Astrocyte of the hippocampus (primary cell): Measurements from ENCODE around the gene ODAD3.
"Not testable (repeated sequence)": the region's sequence is repeated elsewhere in the genome, so short reads cannot be mapped to it uniquely, and the experiment has no call there.

ENCODE experiments used
- DNase-seq: peaks from one replicate; pipeline ENCODE4 v3.0.0; 2011; ENCODE audit warnings: low read depth, low spot score

ODAD3 gene

GRCh38 chr19:11435057-11435832 is at the start of gene ODAD3, which contains the start of gene PRKCSH:
TSS of gene ODAD3 (minus strand) at chr19:11435121. CDS start at chr19:11435016, 105 bp downstream.
TSS of gene PRKCSH (plus strand) at chr19:11435635. CDS start at chr19:11436118, 483 bp downstream.
- DNase-seq, result peak; percentile 100

GRCh38 chr19:11483366-11484111 is 48.6 kb upstream of the ODAD3 start:
- DNase-seq, result no peak

- peak; percentile 90 for DNase-seq
Observed at GRCh38 chr19:11482384-11483050, 47.6 kb upstream of the ODAD3 start.

GRCh38 chr19:11481534-11482383 is 46.8 kb upstream of the ODAD3 start:
- DNase-seq, result peak; percentile 88

- no peak for DNase-seq
Observed at GRCh38 chr19:11480715-11481533, 46.0 kb upstream of the ODAD3 start, which contains the start of gene ELAVL3. TSS of gene ELAVL3 (minus strand) at chr19:11481046. CDS start at chr19:11480608, 438 bp downstream.

GRCh38 chr19:11479898-11480714 is 45.2 kb upstream of the ODAD3 start:
- no peak for DNase-seq

GRCh38 chr19:11479090-11479897 is 44.4 kb upstream of the ODAD3 start:
- DNase-seq, result peak; percentile 48

- no peak for DNase-seq
Observed at GRCh38 chr19:11478167-11479089, 43.5 kb upstream of the ODAD3 start.

- DNase-seq, result no peak
Observed at GRCh38 chr19:11475861-11476260, 40.9 kb upstream of the ODAD3 start.

GRCh38 chr19:11475343-11475742 is 40.4 kb upstream of the ODAD3 start:
- DNase-seq, result not testable (repeated sequence)

- no peak for DNase-seq
Observed at GRCh38 chr19:11473725-11474124, 38.8 kb upstream of the ODAD3 start.

- not testable (repeated sequence) for DNase-seq
Observed at GRCh38 chr19:11468266-11468845, 33.4 kb upstream of the ODAD3 start.

GRCh38 chr19:11465600-11465999 is 30.7 kb upstream of the ODAD3 start:
- no peak for DNase-seq

GRCh38 chr19:11464333-11465265 is 29.7 kb upstream of the ODAD3 start:
- no peak for DNase-seq

GRCh38 chr19:11463391-11463790 is 28.5 kb upstream of the ODAD3 start:
- DNase-seq, result no peak

- DNase-seq, result no peak
Observed at GRCh38 chr19:11461453-11461852, 26.5 kb upstream of the ODAD3 start.
